Stimulated activated CD4-positive, alpha-beta T cell treated with anti-CD3 and anti-CD28 coated beads, Interleukin-4, amount 100 ng/mL, for 1 hour (primary cell): ENCODE results near the gene ZNF268.
A peak's percentile ranks its signal among the peaks of the same experiment; 100 is the strongest.

Source experiments
- DNase-seq: peaks from one replicate; pipeline ENCODE4 v3.0.0-alpha.2; 2020

Gene ZNF268

DNA sequence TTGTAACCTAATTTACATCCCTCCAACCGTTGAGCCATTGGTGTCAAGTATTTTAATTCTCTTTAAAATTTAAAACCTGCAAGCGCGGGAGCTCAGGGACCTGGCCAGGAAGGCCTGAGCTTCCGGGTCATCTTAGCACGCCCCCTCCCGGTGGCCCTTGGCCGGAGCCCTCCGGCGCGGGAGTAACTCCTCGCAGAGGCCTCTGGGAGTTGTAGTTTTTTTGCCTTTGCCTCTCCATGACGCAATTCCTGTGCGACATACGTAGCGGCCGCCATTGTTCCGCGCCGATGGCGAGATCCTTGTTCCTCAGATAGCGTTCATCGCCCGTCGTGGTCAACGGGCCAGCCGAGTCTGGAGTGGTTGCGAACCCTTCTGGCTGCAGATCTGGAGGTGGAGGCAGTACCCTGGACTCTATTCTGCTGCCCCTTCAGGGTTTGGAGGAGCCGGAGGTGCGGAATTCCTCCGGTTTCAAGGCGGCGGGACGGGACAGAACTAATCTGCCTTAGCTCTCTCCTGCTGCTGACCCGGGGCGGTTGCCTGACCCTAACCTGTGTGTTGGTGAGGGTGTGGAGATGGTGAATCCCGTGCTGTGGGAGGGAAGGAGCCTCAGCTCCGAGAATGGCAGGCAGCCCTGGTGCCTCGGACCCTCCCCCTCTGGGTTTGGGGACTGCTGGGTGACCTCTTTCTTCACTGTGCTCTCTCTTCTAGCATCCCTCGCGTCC, at the start of gene ZNF268:
TSS of gene ZNF268 (plus strand) at position 258 of the 722 bp plus-strand sequence. CDS start 503 bp downstream, outside the sequence.
- DNase-seq, result peak; percentile 85

DNA sequence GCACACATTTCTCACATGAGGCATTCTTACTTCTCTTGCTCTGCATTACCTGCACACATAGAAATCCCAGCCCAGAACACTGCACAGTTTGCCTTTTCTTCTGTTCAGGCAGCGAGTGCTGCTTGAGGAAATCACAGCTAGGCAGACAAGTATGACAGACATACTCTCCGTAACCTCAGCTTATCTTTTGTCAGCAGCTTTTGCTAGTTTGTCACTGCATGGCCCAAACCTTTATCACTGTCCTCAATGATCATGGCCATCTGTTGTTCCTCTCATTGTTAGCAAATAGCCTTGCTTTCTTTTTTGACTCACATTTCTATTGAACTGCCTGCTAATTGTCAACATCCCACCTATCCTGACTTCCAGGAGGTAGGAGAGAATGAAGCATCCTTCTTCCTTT, 45.5 kb upstream of the ZNF268 start:
- no peak for DNase-seq

DNA sequence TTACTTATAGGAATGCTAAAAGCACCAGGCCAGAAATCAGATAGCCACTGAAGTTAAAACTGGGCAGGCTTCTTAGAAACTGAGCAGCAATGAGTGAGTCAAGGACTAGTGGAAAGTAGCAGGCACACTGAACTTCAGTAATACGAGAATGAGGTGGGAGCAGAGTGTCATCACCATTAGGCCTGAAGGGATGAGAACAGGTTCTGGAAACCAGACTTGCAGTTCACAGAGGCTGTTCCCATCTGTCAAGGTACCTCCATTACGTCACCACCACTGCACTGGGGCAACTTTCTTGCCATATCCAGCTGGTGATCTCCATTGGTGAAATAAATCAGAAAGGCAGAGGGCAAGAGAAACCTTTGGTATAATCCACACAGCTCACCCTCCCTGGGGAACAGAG, 35.3 kb upstream of the ZNF268 start:
- DNase-seq, result no peak

DNA sequence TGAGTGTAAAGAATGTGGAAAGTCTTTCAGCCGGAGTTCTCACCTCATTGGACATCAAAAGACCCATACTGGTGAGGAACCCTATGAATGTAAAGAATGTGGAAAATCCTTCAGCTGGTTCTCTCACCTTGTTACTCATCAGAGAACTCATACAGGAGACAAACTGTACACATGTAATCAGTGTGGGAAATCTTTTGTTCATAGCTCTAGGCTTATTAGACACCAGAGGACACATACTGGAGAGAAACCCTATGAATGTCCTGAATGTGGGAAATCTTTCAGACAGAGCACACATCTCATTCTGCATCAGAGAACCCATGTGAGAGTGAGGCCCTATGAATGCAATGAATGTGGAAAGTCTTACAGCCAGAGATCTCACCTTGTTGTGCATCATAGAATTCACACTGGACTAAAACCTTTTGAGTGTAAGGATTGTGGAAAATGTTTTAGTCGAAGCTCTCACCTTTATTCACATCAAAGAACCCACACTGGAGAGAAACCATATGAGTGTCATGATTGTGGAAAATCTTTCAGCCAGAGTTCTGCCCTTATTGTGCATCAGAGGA, 25.1 kb upstream of the ZNF268 start:
- DNase-seq, result no peak

DNA sequence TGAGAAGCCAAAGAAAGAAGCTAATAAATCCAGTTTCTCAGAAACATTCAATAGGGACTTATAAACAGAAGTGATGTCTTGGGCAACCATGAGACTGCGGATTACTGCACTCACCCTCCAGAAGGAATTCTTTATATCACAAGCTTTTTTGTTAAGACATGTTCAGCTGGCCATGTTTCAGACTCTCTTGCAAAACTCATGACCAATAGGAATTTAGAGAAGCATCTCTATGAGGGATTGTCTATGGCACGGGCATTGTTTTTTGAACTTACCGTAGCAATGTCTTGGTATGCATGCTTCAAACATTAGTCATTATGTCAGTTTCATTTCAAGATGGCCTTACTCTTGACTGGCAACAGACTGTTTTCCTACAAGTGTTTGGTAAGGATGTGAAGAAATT, 15.5 kb upstream of the ZNF268 start:
- no peak for DNase-seq

DNA sequence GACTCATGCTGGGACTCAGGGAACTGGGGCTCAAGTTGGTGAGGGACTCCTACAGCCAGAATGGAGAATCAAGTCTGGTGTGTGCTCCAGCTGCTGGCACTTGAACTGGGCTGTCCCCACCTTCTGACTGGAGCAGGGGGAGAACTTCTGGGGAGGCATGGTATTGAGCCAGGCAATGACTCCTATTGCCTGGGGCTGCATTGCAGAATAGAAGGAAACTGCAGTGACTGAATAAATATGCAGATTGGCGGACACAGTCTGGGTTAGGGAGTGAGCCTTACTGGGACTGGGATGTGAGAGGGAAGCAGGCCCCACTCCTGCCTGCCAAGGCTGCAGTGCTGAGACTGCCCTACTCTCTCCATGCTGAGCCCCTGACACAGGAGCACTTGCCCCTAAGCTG, 8.8 kb upstream of the ZNF268 start:
- DNase-seq, result no peak

DNA sequence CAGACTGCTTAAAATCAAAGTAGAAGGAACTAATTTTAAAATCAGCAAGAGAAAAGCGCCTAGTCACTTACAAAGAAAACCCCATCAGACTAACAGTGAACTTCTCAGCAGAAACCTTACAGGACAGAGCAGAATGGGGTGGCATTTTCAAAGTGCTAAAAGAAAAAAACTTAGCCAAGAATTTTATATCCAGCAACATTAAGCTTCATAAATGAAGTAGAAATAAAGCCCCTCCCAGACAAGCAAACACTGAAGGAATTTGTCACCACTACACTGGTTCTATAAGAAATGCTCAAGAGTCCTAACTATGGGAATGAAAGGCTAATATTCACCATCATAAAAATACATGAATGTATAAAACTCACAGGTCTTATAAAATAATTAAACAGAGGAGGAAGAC, 6.4 kb upstream of the ZNF268 start:
- DNase-seq, result no peak

DNA sequence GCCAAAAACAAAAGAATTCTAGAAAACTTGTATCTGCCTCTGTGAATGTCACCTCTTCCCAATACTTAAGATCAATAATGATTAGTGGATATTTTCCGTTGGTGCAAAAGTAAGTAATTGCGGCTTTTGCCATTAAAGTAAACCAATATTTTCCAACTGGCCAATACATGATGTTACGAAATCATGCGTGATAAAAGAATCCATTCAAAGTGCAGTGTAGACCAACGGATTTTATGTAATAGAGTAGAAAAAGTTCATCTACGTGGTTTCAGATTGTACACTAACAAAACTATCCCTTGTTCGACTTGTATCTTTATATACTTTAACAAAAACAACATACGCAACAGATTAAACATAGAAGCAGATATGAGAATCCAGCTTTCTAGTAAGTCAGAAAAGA, 626 bp upstream of the ZNF268 start:
- no peak for DNase-seq

DNA sequence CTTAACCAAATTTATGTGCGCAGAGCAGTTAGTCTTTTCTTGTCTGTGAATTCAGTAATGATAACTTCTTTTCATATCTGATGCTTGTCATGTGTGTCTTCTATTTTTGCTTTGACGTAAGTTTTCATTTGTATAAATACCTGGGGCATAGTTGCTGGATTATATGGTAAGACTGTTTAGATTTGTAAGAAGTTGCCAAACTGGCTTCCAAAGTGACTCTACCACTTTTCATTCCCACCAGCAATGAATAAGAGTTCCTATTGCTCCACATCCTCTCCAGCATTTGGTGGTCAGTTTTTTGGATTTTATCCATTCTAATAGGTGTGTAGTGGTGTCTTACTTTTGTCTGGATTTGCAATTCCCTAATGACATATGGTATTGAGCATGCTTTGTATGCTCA, 8.9 kb downstream of the ZNF268 start:
- DNase-seq, result no peak

DNA sequence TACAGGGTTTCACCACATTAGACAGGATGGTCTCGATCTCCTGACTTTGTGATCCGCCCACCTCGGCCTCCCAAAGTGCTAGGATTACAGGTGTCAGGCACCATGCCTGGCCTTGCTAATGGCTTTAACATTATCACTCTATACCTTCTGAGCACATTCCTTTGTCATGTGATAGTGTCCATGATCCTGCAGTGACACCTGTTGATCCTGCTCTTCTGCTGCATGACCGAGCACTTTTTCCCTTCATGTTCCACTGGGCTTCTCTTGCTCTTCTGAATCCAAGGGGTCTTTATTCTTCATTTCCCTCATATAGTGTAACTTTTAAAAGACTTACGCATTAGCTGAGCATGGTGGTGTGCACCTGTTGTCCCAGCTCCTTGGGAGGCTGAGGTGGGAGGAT, 11.6 kb downstream of the ZNF268 start:
- DNase-seq, result no peak

DNA sequence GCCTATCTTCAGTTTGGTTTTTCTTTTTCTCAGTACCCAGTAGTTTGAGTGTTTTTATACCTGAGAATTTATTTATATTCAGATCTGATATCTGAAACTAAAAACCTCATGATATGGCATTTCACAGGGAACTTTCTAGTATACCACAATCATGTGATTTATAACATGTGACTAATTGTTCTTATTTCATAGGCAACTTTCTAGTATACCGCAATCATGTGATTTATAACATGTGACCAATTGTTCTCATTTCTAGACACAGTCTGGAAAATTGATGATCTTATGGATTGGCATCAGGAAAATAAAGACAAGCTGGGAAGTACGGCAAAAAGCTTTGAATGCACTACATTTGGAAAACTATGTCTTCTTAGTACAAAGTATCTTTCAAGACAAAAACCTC, 20.6 kb downstream of the ZNF268 start:
- DNase-seq, result no peak

DNA sequence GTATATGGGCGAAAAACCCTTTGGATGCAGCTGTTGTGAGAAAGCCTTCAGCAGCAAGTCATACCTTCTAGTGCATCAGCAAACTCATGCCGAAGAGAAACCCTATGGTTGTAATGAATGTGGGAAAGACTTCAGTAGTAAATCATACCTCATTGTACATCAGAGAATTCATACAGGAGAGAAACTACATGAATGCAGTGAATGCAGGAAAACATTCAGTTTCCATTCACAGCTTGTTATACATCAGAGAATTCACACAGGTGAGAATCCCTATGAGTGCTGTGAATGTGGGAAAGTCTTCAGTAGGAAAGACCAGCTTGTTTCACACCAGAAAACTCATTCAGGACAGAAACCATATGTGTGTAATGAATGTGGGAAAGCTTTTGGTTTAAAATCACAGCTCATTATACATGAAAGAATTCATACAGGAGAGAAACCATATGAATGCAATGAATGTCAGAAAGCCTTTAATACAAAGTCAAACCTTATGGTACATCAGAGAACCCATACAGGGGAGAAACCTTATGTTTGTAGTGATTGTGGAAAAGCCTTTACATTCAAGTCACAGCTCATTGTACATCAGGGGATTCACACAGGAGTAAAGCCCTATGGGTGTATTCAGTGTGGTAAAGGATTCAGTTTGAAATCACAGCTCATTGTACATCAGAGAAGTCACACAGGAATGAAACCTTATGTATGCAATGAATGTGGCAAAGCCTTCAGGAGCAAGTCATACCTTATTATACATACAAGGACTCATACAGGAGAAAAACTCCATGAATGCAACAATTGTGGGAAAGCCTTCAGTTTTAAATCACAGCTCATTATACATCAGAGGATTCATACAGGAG, 21.4 kb downstream of the ZNF268 start:
- DNase-seq, result no peak

DNA sequence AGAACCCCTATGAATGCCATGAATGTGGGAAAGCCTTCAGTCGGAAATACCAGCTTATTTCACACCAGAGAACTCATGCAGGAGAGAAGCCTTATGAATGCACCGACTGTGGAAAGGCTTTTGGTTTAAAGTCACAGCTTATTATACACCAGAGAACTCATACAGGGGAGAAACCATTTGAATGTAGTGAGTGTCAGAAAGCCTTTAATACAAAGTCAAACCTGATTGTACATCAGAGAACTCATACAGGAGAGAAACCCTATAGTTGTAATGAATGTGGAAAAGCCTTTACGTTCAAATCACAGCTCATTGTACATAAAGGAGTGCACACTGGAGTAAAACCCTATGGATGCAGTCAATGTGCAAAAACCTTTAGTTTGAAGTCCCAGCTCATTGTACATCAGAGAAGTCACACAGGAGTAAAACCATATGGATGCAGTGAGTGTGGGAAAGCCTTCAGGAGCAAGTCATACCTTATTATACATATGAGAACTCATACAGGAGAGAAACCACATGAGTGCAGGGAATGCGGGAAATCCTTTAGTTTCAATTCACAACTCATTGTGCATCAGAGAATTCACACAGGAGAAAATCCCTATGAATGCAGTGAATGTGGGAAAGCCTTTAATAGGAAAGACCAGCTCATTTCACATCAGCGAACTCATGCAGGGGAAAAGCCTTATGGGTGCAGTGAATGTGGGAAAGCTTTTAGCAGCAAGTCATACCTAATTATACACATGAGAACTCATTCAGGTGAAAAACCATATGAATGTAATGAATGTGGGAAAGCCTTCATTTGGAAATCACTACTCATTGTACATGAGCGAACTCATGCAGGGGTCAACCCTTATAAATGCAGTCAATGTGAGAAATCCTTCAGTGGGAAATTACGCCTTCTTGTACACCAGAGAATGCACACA, 22.3 kb downstream of the ZNF268 start:
- no peak for DNase-seq

DNA sequence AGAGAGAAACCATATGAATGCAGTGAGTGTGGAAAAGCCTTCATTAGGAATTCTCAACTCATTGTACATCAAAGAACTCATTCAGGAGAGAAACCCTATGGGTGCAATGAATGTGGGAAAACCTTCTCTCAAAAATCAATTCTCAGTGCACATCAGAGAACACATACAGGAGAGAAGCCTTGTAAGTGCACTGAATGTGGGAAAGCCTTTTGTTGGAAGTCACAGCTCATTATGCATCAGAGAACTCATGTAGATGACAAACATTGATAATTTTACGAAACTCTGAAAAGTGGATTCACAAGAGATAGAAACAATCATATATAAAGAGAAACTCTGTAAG, 22.9 kb downstream of the ZNF268 start:
- DNase-seq, result no peak

DNA sequence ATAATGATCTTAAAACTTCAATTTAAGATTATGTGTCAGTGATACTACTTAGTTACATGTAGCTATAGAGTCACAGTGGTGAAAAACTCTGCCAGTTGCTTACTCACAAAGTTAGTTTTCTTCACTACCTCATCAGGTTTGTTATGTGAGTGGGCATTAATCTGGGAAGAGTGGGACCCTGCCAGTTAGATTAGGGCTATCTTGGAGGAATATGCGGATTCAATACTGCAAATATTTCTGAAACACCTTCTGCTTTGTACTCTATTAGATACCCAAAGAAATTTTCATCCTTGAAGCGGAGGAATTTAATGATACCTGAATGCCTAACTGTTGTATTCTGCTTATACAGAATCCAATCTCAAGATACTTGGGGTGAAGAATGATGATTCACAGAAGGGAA, 25.1 kb downstream of the ZNF268 start:
- DNase-seq, result no peak

DNA sequence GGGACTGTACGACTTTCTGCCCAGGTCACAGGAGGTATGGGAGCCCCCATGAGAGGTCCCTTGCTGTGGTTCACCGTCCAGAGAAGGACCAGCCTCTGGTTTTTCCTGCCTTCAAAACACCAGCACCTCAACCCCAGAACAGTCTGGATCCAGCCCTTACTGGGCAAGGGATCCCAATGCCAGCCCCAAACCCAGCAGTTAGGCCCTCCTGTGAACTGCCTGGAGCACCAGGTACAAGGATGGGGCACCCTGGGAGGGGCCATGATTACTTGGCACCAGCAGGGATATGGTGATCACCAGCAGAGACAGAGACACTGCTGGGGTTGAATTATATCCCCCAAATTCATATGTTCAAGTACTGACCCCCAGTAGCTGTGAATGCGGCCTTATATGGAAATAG, 34.4 kb downstream of the ZNF268 start:
- no peak for DNase-seq

DNA sequence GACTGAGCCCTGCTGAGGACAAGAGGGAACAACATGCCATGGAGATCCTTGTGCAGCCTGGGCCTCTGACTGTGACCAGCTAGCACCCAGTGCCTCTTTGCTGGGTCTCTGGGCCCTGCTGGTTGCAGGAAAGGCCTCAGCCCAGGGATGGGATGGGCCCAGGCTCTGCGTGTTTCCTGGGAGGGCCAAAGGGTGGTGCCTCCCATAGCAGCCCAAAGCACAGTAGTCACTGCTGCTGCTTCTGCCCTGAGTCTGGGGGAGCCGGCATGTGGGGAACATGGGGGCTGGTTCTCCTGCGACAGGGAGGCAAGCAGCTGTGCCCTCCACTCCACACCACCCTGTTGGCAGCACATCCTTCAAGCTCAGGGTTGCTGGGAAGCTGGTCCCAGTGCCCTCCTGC, 35.9 kb downstream of the ZNF268 start:
- DNase-seq, result no peak

DNA sequence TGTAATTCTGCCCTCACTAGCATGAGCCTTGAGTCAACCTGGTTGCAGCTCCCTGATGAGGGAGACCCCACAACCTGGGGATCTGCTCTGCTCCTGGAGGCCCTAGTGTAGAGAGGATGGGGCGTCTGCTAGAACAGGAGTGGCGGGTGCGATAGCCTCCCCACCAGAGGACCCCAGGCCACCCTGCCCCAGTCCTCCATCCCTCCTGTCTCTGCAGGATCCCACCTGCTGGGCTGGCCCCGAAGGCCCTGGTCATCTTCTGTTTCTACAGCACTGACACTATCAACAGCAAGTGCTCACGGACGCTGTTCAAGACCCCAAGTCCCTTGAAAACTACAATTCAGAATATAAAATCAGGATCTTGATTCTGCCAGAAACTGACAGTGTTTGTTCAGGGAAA, 39.2 kb downstream of the ZNF268 start:
- DNase-seq, result no peak

DNA sequence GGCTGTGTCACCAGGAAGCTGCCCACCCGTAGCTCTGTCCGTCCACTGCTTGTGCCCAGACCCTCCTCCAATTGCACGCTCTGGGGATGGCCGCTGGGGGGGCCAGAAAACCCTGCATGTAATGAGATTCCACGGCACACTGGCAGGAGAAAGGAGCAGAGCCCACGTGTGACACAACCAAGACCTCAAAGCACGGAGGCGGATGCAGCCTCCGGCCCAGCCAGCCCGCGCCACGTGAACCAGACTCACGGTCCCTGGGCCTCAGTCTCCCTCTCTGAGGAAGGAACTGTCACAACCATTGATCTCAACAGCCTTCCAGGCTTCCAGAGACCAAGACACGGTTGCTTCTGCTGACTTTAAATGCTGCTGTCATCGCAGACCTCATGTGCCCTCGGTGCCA, 39.9 kb downstream of the ZNF268 start:
- no peak for DNase-seq

DNA sequence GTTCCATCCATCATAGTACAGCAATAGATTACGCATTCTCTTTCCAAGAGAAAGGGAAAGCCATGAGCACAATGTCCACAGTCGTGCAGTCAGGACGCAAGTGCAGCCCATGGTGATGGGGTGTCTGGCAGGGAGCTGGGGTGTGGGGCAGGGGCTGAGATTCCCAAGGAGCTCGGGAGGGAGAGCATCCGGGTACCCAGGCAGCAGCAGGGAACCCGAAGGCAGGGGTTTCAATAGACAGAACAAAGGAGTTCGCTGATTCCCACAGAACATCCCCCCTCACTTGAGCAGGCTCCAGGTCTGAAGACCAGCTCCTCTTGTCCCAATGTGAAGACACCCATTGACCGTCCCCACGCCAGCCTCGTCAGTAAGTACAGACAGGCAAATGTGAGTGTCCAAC, 40.9 kb downstream of the ZNF268 start:
- DNase-seq, result no peak

DNA sequence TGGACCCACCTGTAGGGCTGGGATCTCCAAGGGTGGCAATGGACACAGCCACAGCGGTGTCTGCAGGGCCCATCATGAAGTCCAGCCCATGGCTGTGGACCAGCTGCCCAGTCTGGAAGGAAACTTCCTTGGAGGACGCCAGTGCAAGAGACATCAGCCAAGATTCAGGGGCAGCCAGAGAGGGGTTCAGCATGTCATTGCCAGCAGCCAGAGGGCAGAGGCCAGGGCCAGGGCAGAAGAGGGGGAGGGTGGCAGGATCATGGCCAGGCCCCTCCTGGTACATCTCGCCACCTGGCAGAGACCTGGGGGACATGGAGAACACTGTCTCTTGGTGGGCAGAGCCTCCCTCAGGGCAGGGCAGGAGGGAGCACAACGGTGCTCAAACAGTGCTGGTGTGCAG, 44.2 kb downstream of the ZNF268 start:
- DNase-seq, result no peak

DNA sequence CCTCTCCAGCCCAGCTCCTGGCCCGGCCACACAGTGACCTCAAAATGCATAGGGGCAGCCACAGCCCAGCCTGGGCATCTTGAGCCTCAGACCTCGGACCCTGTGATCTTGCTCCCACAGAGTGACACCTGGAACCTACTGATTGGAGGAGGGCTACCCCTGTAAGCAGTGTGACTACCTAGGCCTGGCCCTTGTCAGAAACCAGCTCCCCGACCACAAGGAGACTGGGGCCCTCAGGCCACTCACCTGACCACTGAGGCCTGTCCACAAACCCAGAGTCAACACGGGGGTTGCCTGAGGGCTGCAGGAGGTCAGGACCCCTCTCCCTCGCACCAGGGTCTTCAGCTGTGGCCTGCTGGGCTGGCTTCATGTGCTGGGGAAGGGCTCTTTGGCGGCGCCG, 45.4 kb downstream of the ZNF268 start:
- no peak for DNase-seq

DNA sequence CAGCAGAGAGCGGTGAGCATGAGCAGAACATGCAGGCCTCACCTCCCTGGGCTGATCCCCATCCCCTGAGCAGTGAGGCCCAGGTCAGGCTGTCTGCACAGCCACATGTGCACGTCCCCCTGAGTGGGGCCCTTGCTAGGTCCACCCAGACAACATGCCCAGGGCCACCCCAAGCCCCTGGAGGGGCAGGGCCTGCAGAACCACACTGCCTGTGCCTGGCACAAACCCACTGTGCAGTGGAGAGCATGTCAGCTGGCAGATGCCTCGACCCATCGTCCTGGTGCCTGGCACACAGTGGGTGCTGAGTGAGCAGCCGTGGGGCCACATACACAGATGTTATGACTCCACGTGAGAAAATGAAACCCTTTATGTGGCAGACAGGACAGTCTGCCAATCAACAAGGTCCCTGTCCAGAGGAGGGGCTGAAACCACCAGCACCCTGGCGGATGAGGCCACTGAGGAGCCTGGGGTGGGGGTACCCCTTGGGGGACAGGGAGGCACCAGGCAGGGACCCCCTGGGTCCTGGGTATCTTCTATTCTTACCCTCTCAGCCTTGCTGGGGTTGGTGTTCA, 46.1 kb downstream of the ZNF268 start:
- no peak for DNase-seq
